Esophagus squamous epithelium (tissue), 5 donors: ENCODE results near the gene RSPH6A. TPM values are rescaled to one million over a fixed set of nuclear protein-coding genes. Genes with fewer than 3 reads are reported as not detected.
A peak's percentile ranks its signal among the peaks of the same experiment; 100 is the strongest.

Experiments used
- DNase-seq: peaks from one replicate; lab custom pipeline; 2025; lab: John Stamatoyannopoulos, UW
- H3K27ac ChIP-seq, 4 donors: fragments of 200-600 bp; sonication (generic); one replicate each; pipeline ENCODE4 v1.5.1; 2016 to 2019; ENCODE audit warnings: mild to moderate bottlenecking in 1 of 4
- H3K27me3 ChIP-seq, 4 donors: fragments of 200-600 bp; sonication (generic); 1 replicate in 3 of 4; 2 replicates in 1 of 4; pipeline versions ENCODE4 v1.5.1 to v1.6.0; 2017 to 2021; ENCODE audit warnings: antibody characterized with exemption in 1 of 4
- H3K36me3 ChIP-seq, 3 donors: fragments of 200-600 bp; sonication (generic); one replicate each; pipeline ENCODE4 v1.5.1; 2016 to 2019
- H3K4me1 ChIP-seq, 3 donors: fragments of 200-600 bp; sonication (generic); one replicate each; pipeline ENCODE4 v1.5.1; 2017 to 2019
- H3K4me3 ChIP-seq, 4 donors: fragments of 200-600 bp; sonication (generic); 1 replicate in 3 of 4; 2 replicates in 1 of 4; pipeline ENCODE4 v1.5.1; 2016 to 2019; ENCODE audit warnings: mild to moderate bottlenecking in 2 of 4, moderate library complexity in 1 of 4
- H3K9me3 ChIP-seq, 3 donors: fragments of 200-600 bp; sonication (generic); one replicate each; pipeline ENCODE4 v1.5.1; 2016 to 2019
- POLR2A ChIP-seq, 4 donors: fragments of 450-650 bp; IDR thresholded peaks; one replicate each; pipeline ENCODE4 v1.6.1; 2017; ENCODE audit warnings: antibody characterized with exemption in 4 of 4, mild to moderate bottlenecking in 4 of 4, moderate library complexity in 3 of 4
- WGBS, 2 donors: methylation state at CpG; one replicate each; pipeline ENCODE4 v1.1.5; 2018; 5-methylcytosine and 5-hydroxymethylcytosine counted together
- intact Hi-C: fragments of 100-400 bp; cut with DNase I; formaldehyde crosslinking; loops from one replicate; pipeline ENCODE4 v1.15.0; 2022
- total RNA-seq, 4 donors: library from RNA; depleted of rRNA; stranded (reverse); fragments of >200 nt; gene quantifications; one replicate each; pipeline ENCODE4 v1.1.0, GENCODE V29; 2016
- TF ChIP-seq, protein P1 (sequence below), 6 experiments: fragments of 450-650 bp in 4 of 6; fragments of 200-600 bp in 2 of 6; sonication (generic) in 2 of 6; IDR thresholded peaks; one replicate each; pipeline ENCODE4 v1.5.1; 2016 to 2019; ENCODE audit warnings: antibody characterized with exemption in 6 of 6, mild to moderate bottlenecking in 4 of 6, moderate library complexity in 4 of 6
- donor health status: DM: yes; HTN: yes; CAD: no.

Gene RSPH6A
- total RNA-seq, 4 donors from 2014 or later, result 0.19 TPM; not detected in 3

- Histone ChIP-seq H3K9me3 (no peaks in the 10 kb centered on the region), H3K4me3 (no peak overlapping the region), H3K27me3 (peaks cover 0 to 8% (median 0%) of the 10 kb centered on the region in 4 donors), H3K4me1 (peaks cover 20 to 60% (median 34%) of the 10 kb centered on the region in 3 donors), H3K27ac (peak overlapping the region in 3 of 4 donors; percentile 96 to 98 (median 97)), H3K36me3 (peaks cover 0 to 13% (median 0%) of the 10 kb centered on the region in 3 donors)
- intact Hi-C loops, result loop anchor here (10.0 kb wide), 1 partner anchor 50 kb away; no protein-coding TSS in a partner anchor
- TF ChIP-seq, protein P1, sequence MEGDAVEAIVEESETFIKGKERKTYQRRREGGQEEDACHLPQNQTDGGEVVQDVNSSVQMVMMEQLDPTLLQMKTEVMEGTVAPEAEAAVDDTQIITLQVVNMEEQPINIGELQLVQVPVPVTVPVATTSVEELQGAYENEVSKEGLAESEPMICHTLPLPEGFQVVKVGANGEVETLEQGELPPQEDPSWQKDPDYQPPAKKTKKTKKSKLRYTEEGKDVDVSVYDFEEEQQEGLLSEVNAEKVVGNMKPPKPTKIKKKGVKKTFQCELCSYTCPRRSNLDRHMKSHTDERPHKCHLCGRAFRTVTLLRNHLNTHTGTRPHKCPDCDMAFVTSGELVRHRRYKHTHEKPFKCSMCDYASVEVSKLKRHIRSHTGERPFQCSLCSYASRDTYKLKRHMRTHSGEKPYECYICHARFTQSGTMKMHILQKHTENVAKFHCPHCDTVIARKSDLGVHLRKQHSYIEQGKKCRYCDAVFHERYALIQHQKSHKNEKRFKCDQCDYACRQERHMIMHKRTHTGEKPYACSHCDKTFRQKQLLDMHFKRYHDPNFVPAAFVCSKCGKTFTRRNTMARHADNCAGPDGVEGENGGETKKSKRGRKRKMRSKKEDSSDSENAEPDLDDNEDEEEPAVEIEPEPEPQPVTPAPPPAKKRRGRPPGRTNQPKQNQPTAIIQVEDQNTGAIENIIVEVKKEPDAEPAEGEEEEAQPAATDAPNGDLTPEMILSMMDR (IDR thresholded peaks at IDR 0.05), result no peak
- no peak for TF ChIP-seq POLR2A (IDR thresholded peaks at IDR 0.05)
- no peak for DNase-seq
- WGBS, 2 donors, result 68 to 90% methylated on average over 2 of the region's 6 CpGs
Observed at GRCh38 chr19:45764475-45764874, 50.6 kb downstream of the RSPH6A start.

DNA sequence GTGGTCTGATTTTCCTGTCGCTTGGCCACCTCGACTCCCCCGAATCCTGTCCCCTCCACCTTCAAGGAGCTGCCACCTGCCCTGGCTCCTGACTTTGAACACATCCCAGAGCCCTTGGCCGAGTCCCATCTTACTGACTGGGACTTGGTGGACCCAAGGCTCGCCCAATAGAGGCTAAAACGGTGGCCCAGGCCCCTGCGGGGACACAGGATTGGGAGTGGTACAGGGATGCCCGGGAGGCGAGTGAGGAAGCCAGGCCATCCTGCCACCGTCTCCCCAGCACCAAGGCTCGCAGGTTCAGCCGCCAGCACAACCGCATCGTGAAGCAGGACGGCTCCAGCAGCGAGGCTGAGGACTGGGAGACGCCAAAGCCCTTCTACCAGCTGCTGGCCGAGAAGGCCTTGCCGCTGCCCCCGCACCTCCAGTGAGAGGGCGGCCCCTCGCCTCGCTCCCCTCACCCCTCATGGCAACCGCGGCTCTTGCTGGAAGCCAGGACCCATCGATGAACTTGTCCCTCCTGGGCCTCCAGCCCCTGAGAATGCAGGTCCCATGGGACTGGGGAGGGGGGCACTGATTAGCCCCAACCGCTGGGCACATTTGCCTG is 51.3 kb downstream of the RSPH6A start:
- intact Hi-C loops, result loop anchor here (10.0 kb wide), 1 partner anchor 49 kb away; no protein-coding TSS in a partner anchor
- no peak overlapping the region for H3K4me3 ChIP-seq
- H3K4me1 ChIP-seq, result peaks cover 20 to 60% (median 34%) of the 10 kb centered on the region in 3 donors
- no peaks in the 10 kb centered on the region for H3K9me3 ChIP-seq
- 49 to 53% methylated on average over 4 to 16 of the region's 27 CpGs for WGBS, 2 donors
- H3K27me3 ChIP-seq, result peaks cover 0 to 12% (median 0%) of the 10 kb centered on the region in 4 donors
- no peak for TF ChIP-seq POLR2A (IDR thresholded peaks at IDR 0.05)
- TF ChIP-seq, protein P1 (IDR thresholded peaks at IDR 0.05), result no peak
- peaks cover 0 to 13% (median 0%) of the 10 kb centered on the region in 3 donors for H3K36me3 ChIP-seq
- DNase-seq, result no peak
- H3K27ac ChIP-seq, result peak overlapping the region in 2 of 4 donors; percentile 96 to 98

DNA sequence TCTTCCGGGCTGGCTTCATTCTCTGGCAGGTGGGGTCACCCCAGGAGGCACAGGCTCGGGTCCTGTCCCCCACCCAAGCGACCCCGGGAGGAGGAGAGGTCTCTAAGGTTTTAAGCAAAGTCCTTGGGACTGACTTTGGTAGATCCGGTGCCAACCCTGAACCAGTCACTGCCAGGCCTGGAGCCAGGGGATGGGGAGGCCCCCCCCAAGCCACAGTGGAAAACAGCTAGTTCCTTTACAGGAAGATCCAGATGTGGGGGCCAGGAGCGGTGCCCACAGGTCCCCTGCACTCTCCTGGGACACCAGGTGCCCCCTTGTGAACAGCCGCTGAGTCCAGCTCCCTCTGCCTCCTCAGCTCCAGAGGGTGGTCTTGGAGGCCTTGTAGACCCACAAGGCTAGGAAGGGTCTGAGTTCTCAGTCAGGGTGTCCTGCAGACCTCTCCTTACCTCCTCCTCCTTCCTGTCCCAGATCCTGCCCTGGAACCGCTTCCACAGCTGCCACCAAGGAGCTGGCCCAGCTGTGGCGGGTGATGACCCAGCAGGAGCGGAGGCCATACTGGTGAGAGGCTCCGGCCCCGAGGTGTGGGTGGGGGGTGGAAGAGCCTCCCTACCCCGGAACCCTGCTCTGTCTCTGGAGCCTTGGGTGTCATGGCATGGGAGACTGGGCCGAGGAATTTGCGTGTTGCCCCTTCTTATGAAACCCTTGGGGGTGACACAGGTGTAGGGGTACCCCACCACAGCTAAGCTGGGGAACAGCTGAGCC is 52.1 kb downstream of the RSPH6A start:
- no peak overlapping the region for H3K4me3 ChIP-seq
- WGBS, 2 donors, result 70 to 92% methylated on average over 4 to 7 of the region's 15 CpGs
- no peaks in the 10 kb centered on the region for H3K9me3 ChIP-seq
- peaks cover 0 to 15% (median 0%) of the 10 kb centered on the region in 4 donors for H3K27me3 ChIP-seq
- no peak overlapping the region for H3K27ac ChIP-seq
- no peak for DNase-seq
- TF ChIP-seq, protein P1 (IDR thresholded peaks at IDR 0.05), result no peak
- no peak for TF ChIP-seq POLR2A (IDR thresholded peaks at IDR 0.05)
- peaks cover 0 to 13% (median 0%) of the 10 kb centered on the region in 3 donors for H3K36me3 ChIP-seq
- peaks cover 20 to 59% (median 34%) of the 10 kb centered on the region in 3 donors for H3K4me1 ChIP-seq
- intact Hi-C loops, result loop anchor here (10.0 kb wide), 1 partner anchor 48 kb away; no protein-coding TSS in a partner anchor

- no peak overlapping the region for H3K27ac ChIP-seq
- no peak overlapping the region for H3K4me3 ChIP-seq
- no peak for DNase-seq
- no peaks in the 10 kb centered on the region for H3K9me3 ChIP-seq
- H3K4me1 ChIP-seq, result peaks cover 11 to 46% (median 28%) of the 10 kb centered on the region in 3 donors
- intact Hi-C loops, result loop anchor here (10.0 kb wide), 1 partner anchor 47 kb away; no protein-coding TSS in a partner anchor
- TF ChIP-seq, protein P1 (IDR thresholded peaks at IDR 0.05), result no peak
- TF ChIP-seq POLR2A (IDR thresholded peaks at IDR 0.05), result no peak
- 80 to 86% methylated on average over 1 to 6 of the region's 17 CpGs for WGBS, 2 donors
- peaks cover 0 to 11% (median 0%) of the 10 kb centered on the region in 4 donors for H3K27me3 ChIP-seq
- peaks cover 0 to 13% (median 0%) of the 10 kb centered on the region in 3 donors for H3K36me3 ChIP-seq
Observed at GRCh38 chr19:45761714-45762113, 53.4 kb downstream of the RSPH6A start.
